HepG2 (cell line): ENCODE measurements around the gene TRMT112.

ENCODE experiments used
- ARID2 ChIP-seq: sonication (generic); formaldehyde crosslinking; IDR thresholded peaks from 2 replicates; pipeline ENCODE4 v1.8.1; 2022; ENCODE audit warnings: mild to moderate bottlenecking, missing genetic modification reagents, borderline replicate concordance
- CREBL2 ChIP-seq: sonication (generic); formaldehyde crosslinking; IDR thresholded peaks from 2 replicates; pipeline ENCODE4 v1.8.1; 2023; ENCODE audit warnings: missing genetic modification reagents, mild to moderate bottlenecking, borderline replicate concordance
- FOXJ3 ChIP-seq: sonication (generic); formaldehyde crosslinking; IDR thresholded peaks from 2 replicates; pipeline ENCODE4 v1.4.0; 2020; ENCODE audit warnings: missing genetic modification reagents, mild to moderate bottlenecking, borderline replicate concordance
- FOXK1 ChIP-seq: sonication (generic); formaldehyde crosslinking; IDR thresholded peaks from 2 replicates; pipeline ENCODE4 v1.4.0; 2020; ENCODE audit warnings: low read depth, missing genetic modification reagents, borderline replicate concordance
- PHF20 ChIP-seq: sonication (generic); formaldehyde crosslinking; IDR thresholded peaks from 2 replicates; pipeline ENCODE4 v1.5.0; 2020; ENCODE audit warnings: mild to moderate bottlenecking, missing genetic modification reagents
- SOX13 ChIP-seq, 3 experiments: fragments of 450-650 bp in 1 of 3; sonication (generic) in 1 of 3; formaldehyde crosslinking in 1 of 3; IDR thresholded peaks in 2 of 3; conservative IDR thresholded peaks in 1 of 3; 2 replicates each; pipeline versions ENCODE4 v1.5.0 to v1.6.1; 2016 to 2020; ENCODE audit warnings: antibody characterized with exemption in 1 of 3, mild to moderate bottlenecking in 1 of 3, missing compliant biosample characterization in 1 of 3, missing genetic modification reagents in 1 of 3, moderate library complexity in 1 of 3
- TOPORS ChIP-seq: sonication (generic); formaldehyde crosslinking; IDR thresholded peaks from 2 replicates; pipeline ENCODE4 v1.8.0; 2023; ENCODE audit warnings: mild to moderate bottlenecking, missing genetic modification reagents
- YY1 ChIP-seq: IDR thresholded peaks from 2 replicates; pipeline ENCODE4 v1.6.1; 2011; ENCODE audit warnings: low read length, low read depth, moderate library complexity, mild to moderate bottlenecking; ENCODE audit not compliant: insufficient read depth, insufficient replicate concordance
- ZFP36L2 ChIP-seq: sonication (generic); formaldehyde crosslinking; IDR thresholded peaks from 2 replicates; pipeline ENCODE4 v1.4.0; 2020; ENCODE audit warnings: missing genetic modification reagents
- ZNF274 ChIP-seq: sonication (generic); formaldehyde crosslinking; IDR thresholded peaks from 2 replicates; pipeline ENCODE4 v1.5.1; 2020; ENCODE audit warnings: mild to moderate bottlenecking, missing genetic modification reagents
- ZNF644 ChIP-seq: IDR thresholded peaks from 2 replicates; pipeline ENCODE4 v1.6.1; 2016; ENCODE audit warnings: low read depth
- TF ChIP-seq, protein P1 (sequence below): sonication (generic); formaldehyde crosslinking; IDR thresholded peaks from 2 replicates; pipeline ENCODE4 v1.5.0; 2020; ENCODE audit warnings: mild to moderate bottlenecking, missing genetic modification reagents, moderate library complexity
- TF ChIP-seq, protein P2 (sequence below): sonication (generic); formaldehyde crosslinking; IDR thresholded peaks from 2 replicates; pipeline ENCODE4 v1.4.0; 2020; ENCODE audit warnings: missing genetic modification reagents; ENCODE audit errors: not compliant biosample characterization
- TF ChIP-seq, protein P3 (sequence below): sonication (generic); formaldehyde crosslinking; IDR thresholded peaks from 2 replicates; pipeline ENCODE4 v1.5.1; 2020; ENCODE audit warnings: mild to moderate bottlenecking, missing genetic modification reagents, moderate library complexity

DNA sequence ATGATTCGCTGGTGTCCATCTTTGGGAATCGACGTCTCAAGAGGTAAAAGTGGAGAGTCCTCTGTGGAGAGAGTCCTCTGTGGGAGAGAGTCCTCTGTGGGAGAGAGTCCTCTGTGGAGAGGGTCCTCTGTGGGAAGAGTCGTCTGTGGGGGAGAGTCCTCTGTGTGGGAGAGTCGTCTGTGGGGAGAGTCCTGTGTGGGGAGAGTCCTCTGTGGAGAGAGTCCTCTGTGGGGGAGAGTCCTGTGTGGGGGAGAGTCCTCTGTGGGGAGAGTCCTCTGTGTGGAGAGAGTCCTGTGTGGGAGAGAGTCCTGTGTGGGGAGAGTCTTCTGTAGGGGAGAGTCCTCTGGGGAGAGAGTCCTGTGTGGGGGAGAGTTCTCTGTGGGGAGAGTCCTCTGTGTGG is 3.7 kb upstream of the TRMT112 start:
- TF ChIP-seq, protein P1, sequence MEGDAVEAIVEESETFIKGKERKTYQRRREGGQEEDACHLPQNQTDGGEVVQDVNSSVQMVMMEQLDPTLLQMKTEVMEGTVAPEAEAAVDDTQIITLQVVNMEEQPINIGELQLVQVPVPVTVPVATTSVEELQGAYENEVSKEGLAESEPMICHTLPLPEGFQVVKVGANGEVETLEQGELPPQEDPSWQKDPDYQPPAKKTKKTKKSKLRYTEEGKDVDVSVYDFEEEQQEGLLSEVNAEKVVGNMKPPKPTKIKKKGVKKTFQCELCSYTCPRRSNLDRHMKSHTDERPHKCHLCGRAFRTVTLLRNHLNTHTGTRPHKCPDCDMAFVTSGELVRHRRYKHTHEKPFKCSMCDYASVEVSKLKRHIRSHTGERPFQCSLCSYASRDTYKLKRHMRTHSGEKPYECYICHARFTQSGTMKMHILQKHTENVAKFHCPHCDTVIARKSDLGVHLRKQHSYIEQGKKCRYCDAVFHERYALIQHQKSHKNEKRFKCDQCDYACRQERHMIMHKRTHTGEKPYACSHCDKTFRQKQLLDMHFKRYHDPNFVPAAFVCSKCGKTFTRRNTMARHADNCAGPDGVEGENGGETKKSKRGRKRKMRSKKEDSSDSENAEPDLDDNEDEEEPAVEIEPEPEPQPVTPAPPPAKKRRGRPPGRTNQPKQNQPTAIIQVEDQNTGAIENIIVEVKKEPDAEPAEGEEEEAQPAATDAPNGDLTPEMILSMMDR (CRISPR knock-in tag): no peak
- TF ChIP-seq TOPORS (CRISPR knock-in tag) (no peak), YY1 (no peak), CREBL2 (CRISPR knock-in tag) (no peak), ZFP36L2 (CRISPR knock-in tag) (no peak), PHF20 (CRISPR knock-in tag) (no peak), ZNF644 (no peak), SOX13 (IDR thresholded peaks at IDR 0.05) (no peak), SOX13 (CRISPR knock-in tag; conservative IDR thresholded peaks at IDR 0.05 in 1 of 2, IDR thresholded peaks at IDR 0.05 in 1 of 2) (no peak), ZNF274 (CRISPR knock-in tag) (no peak), FOXJ3 (CRISPR knock-in tag) (no peak), ARID2 (CRISPR knock-in tag) (no peak), FOXK1 (no peak)
- TF ChIP-seq, protein P2, sequence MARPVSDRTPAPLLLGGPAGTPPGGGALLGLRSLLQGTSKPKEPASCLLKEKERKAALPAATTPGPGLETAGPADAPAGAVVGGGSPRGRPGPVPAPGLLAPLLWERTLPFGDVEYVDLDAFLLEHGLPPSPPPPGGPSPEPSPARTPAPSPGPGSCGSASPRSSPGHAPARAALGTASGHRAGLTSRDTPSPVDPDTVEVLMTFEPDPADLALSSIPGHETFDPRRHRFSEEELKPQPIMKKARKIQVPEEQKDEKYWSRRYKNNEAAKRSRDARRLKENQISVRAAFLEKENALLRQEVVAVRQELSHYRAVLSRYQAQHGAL: no peak
- TF ChIP-seq, protein P3, sequence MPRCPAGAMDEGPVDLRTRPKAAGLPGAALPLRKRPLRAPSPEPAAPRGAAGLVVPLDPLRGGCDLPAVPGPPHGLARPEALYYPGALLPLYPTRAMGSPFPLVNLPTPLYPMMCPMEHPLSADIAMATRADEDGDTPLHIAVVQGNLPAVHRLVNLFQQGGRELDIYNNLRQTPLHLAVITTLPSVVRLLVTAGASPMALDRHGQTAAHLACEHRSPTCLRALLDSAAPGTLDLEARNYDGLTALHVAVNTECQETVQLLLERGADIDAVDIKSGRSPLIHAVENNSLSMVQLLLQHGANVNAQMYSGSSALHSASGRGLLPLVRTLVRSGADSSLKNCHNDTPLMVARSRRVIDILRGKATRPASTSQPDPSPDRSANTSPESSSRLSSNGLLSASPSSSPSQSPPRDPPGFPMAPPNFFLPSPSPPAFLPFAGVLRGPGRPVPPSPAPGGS (CRISPR knock-in tag): no peak
